Astrocyte (in vitro differentiated cells and primary cell): ENCODE measurements around the gene KRTAP2-4.

ENCODE experiments used
- CTCF ChIP-seq: IDR thresholded peaks from 2 replicates; pipeline ENCODE4 v1.5.1; 2011; ENCODE audit warnings: low read depth, mild to moderate bottlenecking, inconsistent platforms, low read length, moderate library complexity; ENCODE audit not compliant: insufficient read depth
- EZH2 ChIP-seq: IDR thresholded peaks from 2 replicates; pipeline ENCODE4 v1.6.1; 2012; ENCODE audit warnings: mild to moderate bottlenecking, low read length, inconsistent platforms; ENCODE audit not compliant: insufficient read depth

GRCh38 chr17:41064301-41064700, 1.4 kb downstream of the KRTAP2-4 start:
- no peak for TF ChIP-seq CTCF
- TF ChIP-seq EZH2: no peak
